Muscle layer of duodenum (tissue), 2 donors: ENCODE results near the gene ZNF76.

Experiments
- H3K27ac ChIP-seq: one replicate; pipeline ENCODE4 v1.7.0; 2013; ENCODE audit warnings: mild to moderate bottlenecking, low read length
- H3K27me3 ChIP-seq: one replicate; pipeline ENCODE4 v1.7.0; 2013; ENCODE audit warnings: low read depth, mild to moderate bottlenecking, control low read depth, low read length
- H3K36me3 ChIP-seq, 2 donors: one replicate each; pipeline ENCODE4 v1.7.0; 2013; ENCODE audit warnings: low read length in 2 of 2, control low read depth in 1 of 2, mild to moderate bottlenecking in 1 of 2; ENCODE audit not compliant: insufficient read depth in 2 of 2, control insufficient read depth in 1 of 2
- H3K4me1 ChIP-seq, 2 donors: one replicate each; pipeline ENCODE4 v1.7.0; 2013; ENCODE audit warnings: low read length in 2 of 2, mild to moderate bottlenecking in 2 of 2, control low read depth in 1 of 2, moderate library complexity in 1 of 2; ENCODE audit not compliant: insufficient read depth in 2 of 2, control insufficient read depth in 1 of 2
- H3K4me3 ChIP-seq, 2 donors: one replicate each; pipeline ENCODE4 v1.7.0; 2013; ENCODE audit warnings: low read length in 2 of 2, low read depth in 1 of 2, mild to moderate bottlenecking in 1 of 2
- H3K9me3 ChIP-seq, 2 donors: one replicate each; pipeline ENCODE4 v1.7.0; 2013; ENCODE audit warnings: low read length in 2 of 2, control low read depth in 1 of 2, mild to moderate bottlenecking in 1 of 2; ENCODE audit not compliant: control insufficient read depth in 1 of 2
- donor health status: healthy.

The ZNF76 gene

DNA sequence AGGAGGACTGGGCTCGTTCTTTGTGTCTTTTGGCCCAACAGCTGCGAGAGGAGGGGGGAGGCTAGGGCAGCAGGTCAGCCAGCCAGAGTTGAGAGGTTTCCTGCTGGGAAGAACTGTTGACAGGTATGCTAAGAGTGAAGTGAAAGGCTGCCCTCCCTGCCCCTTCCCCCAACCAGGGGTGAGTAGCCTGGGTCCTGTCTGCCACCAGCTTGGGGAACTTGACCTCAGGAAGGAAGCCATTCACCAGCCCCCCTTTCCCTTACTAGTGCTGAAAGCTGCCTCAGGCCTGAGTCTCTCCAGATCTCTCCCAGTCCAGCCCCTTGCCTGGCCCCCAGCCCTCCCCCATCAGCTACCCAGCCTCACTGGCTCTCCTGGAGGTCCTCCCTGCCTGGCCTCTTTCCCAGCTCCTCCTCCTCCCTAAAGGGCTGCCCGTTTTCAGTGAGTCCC, 20.7 kb upstream of the ZNF76 start:
- Histone ChIP-seq H3K27me3 (no peaks in the 10 kb centered on the region), H3K4me3 (no peak overlapping the region), H3K9me3 (no peaks in the 10 kb centered on the region), H3K4me1 (peaks cover 0 to 39% of the 10 kb centered on the region in 2 donors), H3K36me3 (peaks cover under 1 to 13% of the 10 kb centered on the region in 2 donors), H3K27ac (no peak overlapping the region)

DNA sequence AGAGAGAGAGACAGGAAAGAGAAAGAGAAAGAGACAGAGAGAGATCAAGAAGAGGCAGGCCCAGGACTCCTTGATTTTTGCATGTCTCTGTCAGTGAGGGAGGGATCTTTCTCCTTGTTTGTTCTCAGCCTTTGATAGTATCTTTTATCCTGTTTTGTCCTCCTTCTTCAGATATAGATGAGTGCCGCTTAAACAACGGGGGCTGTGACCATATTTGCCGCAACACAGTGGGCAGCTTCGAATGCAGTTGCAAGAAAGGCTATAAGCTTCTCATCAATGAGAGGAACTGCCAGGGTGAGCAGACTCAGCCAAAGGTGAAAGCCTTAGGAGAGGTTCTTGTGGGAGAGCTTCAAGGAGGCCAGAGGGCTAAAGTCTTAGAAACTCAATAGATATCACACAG, 20.0 kb upstream of the ZNF76 start:
- Histone ChIP-seq H3K4me1 (peaks cover 0 to 39% of the 10 kb centered on the region in 2 donors), H3K9me3 (no peaks in the 10 kb centered on the region), H3K36me3 (peaks cover 8 to 14% of the 10 kb centered on the region in 2 donors), H3K4me3 (no peak overlapping the region), H3K27ac (no peak overlapping the region), H3K27me3 (no peaks in the 10 kb centered on the region)

DNA sequence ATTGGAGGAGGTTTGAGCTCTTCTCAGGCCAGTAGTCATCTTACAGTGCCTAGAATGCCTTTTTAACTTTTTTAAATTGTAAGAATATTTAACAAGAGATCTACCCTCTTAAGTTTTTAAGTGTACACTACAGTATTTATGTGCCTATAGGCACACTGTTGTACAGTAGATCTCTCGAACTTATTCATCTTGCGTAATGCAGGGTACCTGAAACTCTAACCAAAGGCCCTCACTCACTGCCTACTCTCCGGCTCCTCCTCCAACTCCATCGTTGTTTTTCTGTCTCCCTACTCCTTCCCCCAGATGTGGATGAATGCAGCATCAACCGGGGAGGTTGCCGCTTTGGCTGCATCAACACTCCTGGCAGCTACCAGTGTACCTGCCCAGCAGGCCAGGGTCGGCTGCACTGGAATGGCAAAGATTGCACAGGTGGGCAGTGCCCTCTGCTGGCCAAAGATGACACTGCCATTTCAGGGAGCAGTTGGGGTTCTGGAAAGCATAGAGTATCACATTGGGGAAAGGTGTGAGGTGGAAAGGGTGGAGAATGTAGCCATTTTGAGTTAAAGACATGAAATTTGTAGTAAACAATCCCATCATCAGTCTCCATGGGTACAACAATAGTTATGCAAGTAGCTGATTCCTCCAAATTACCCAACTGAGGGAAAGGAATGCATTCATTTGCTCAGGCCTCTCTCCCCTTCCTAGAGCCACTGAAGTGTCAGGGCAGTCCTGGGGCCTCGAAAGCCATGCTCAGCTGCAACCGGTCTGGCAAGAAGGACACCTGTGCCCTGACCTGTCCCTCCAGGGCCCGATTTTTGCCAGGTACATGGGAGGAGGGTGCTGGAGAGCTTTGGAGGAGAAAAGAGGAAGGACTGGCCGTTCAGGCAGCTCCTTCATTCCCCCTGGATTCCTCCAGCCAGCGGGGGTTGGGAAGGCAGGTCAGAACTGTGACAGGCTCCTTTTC, 18.4 kb upstream of the ZNF76 start:
- no peaks in the 10 kb centered on the region for H3K9me3 ChIP-seq
- no peaks in the 10 kb centered on the region for H3K27me3 ChIP-seq
- H3K27ac ChIP-seq: no peak overlapping the region
- peaks cover 0 to 39% of the 10 kb centered on the region in 2 donors for H3K4me1 ChIP-seq
- peaks cover 8 to 23% of the 10 kb centered on the region in 2 donors for H3K36me3 ChIP-seq
- no peak overlapping the region for H3K4me3 ChIP-seq

DNA sequence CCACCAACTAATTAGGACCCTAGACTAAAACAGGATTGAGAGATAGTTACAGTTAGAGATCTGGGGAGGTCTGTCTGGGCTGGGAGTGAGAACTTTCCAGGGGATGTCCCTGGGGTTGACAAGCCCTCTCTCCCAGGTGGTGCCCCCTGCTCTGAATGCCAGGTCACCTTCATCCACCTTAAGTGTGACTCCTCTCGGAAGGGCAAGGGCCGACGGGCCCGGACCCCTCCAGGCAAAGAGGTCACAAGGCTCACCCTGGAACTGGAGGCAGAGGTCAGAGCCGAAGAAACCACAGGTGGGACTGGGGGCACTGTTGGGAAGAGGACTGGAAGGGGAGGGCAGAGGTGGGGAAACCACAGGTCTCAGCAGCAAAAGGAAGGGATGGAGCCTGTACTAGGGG, 17.0 kb upstream of the ZNF76 start:
- Histone ChIP-seq H3K27me3 (no peaks in the 10 kb centered on the region), H3K36me3 (peaks cover 8 to 26% of the 10 kb centered on the region in 2 donors), H3K27ac (no peak overlapping the region), H3K9me3 (no peaks in the 10 kb centered on the region), H3K4me3 (no peak overlapping the region), H3K4me1 (peaks cover 0 to 34% of the 10 kb centered on the region in 2 donors)

DNA sequence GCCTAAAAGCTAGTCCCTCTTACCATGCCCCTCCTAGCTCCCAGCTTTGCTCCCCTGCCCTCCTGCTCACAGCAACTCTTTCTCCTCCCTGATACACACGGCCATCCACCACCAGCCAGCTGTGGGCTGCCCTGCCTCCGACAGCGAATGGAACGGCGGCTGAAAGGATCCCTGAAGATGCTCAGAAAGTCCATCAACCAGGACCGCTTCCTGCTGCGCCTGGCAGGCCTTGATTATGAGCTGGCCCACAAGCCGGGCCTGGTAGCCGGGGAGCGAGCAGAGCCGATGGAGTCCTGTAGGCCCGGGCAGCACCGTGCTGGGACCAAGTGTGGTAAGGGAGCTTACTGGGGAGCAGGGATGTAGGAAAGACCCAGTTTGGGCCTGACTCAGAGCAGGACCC, 16.6 kb upstream of the ZNF76 start:
- no peaks in the 10 kb centered on the region for H3K9me3 ChIP-seq
- H3K4me3 ChIP-seq: no peak overlapping the region
- H3K36me3 ChIP-seq: peaks cover 8 to 26% of the 10 kb centered on the region in 2 donors
- H3K27me3 ChIP-seq: no peaks in the 10 kb centered on the region
- peaks cover 0 to 30% of the 10 kb centered on the region in 2 donors for H3K4me1 ChIP-seq
- no peak overlapping the region for H3K27ac ChIP-seq

DNA sequence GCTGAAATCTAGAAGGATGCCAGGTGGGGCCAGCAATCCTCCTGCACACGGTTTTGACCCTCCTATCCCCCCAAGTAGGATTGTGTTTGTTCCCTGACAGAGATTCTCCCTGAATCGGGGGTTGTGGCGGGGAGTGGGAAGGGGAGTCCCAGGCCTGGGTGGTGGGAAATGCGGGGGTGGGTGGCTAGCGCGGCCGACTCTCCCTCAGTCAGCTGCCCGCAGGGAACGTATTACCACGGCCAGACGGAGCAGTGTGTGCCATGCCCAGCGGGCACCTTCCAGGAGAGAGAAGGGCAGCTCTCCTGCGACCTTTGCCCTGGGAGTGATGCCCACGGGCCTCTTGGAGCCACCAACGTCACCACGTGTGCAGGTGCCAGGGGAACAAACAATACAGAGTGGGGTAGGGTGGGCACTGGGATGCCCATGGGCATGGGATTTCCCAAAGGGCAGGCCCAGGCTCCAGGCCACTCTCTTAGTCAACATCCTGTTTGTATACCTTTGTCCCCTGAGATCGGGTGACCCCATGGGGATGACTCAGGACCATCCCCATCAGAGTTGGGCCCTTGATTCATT, 16.1 kb upstream of the ZNF76 start:
- Histone ChIP-seq H3K27me3 (no peaks in the 10 kb centered on the region), H3K36me3 (peaks cover 8 to 26% of the 10 kb centered on the region in 2 donors), H3K9me3 (no peaks in the 10 kb centered on the region), H3K27ac (no peak overlapping the region), H3K4me1 (peaks cover 0 to 31% of the 10 kb centered on the region in 2 donors), H3K4me3 (no peak overlapping the region)

DNA sequence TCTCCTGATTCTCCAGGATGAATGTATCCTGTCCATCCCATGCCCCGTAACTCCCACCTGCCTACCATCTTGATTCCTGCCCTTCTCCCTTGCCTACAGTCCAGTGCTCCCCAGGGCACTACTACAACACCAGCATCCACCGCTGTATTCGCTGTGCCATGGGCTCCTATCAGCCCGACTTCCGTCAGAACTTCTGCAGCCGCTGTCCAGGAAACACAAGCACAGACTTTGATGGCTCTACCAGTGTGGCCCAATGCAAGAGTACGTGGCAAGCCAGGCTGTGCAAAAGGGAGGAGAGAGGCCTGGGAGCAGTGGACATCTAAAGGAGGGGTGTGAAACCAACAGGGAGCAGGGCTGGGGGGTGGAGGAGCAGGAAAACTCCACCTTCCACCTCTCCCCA, 15.0 kb upstream of the ZNF76 start:
- Histone ChIP-seq H3K27ac (no peak overlapping the region), H3K27me3 (no peaks in the 10 kb centered on the region), H3K4me1 (peaks cover 0 to 28% of the 10 kb centered on the region in 2 donors), H3K36me3 (peaks cover 8 to 26% of the 10 kb centered on the region in 2 donors), H3K9me3 (no peaks in the 10 kb centered on the region), H3K4me3 (no peak overlapping the region)

DNA sequence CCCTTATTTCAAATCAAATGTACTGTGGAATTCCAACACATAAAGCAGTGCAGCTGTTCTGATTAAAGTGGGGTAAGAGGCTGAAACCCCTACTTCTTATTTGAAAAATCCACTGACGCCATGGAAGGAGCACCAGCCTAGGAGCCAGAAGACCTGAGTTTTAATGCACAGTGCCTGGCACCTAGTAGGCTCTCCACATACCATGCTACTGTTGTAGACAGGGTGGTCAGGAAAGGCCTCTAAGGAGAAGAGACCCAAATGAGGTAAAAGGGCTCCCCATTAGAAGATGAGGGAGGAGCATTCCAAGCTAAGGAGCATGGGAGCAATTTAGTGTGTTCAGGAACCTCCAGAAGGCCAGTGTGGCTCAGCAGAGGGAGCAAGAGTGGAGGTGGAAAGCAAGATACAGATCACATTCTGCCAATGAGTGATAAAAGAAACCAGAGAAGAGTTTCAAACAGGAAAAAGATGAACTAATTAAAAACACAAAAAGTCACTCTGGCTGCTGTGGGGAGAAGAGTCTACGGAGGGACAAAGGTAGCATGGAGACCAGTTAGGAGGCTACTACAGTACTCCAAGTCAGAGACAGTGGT, 11.8 kb upstream of the ZNF76 start:
- H3K4me3 ChIP-seq: no peak overlapping the region
- no peak overlapping the region for H3K27ac ChIP-seq

DNA sequence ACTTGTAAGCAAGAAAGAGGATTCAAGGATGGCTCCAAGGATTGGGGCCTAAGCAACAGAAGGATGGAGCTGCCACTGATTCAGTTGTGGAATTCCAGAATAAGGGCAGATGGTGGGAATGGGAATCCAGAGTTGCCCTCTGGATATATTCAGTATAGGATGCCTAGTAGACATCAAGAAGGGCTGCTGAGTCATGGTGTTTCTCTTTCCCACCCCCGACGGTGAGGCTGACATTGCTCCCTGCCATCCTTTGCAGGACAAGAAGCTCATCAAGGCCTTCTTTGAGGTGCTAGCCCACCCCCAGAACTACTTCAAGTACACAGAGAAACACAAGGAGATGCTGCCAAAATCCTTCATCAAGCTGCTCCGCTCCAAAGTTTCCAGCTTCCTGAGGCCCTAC, 11.2 kb upstream of the ZNF76 start:
- no peak overlapping the region for H3K27ac ChIP-seq
- no peak overlapping the region for H3K4me3 ChIP-seq
- peaks cover 0 to 14% of the 10 kb centered on the region in 2 donors for H3K4me1 ChIP-seq
- H3K27me3 ChIP-seq: no peaks in the 10 kb centered on the region
- peaks cover 8 to 19% of the 10 kb centered on the region in 2 donors for H3K36me3 ChIP-seq
- no peaks in the 10 kb centered on the region for H3K9me3 ChIP-seq

More for the DNA sequence above, 11.8 kb upstream of the ZNF76 start:
- Histone ChIP-seq H3K4me1 (peaks cover 0 to 11% of the 10 kb centered on the region in 2 donors), H3K9me3 (no peaks in the 10 kb centered on the region), H3K36me3 (peaks cover 8 to 23% of the 10 kb centered on the region in 2 donors), H3K27me3 (no peaks in the 10 kb centered on the region)

DNA sequence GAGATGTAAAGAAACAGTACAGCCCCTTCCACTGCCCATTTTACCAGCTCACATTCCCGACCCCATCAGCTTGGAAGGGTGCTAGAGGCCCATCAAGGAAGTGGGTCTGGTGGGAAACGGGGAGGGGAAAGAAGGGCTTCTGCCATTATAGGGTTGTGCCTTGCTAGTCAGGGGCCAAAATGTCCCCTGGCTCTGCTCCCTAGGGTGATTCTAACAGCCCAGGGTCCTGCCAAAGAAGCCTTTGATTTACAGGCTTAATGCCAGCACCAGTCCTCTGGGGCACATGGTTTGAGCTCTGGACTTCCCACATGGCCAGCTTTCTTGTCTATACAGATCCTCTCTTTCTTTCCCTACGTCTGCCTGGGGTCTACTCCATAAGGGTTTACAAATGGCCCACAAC, 10.6 kb upstream of the ZNF76 start:
- Histone ChIP-seq H3K27ac (no peak overlapping the region), H3K36me3 (peaks cover 7 to 19% of the 10 kb centered on the region in 2 donors), H3K9me3 (no peaks in the 10 kb centered on the region), H3K4me1 (peaks cover 0 to 14% of the 10 kb centered on the region in 2 donors), H3K4me3 (no peak overlapping the region), H3K27me3 (no peaks in the 10 kb centered on the region)

DNA sequence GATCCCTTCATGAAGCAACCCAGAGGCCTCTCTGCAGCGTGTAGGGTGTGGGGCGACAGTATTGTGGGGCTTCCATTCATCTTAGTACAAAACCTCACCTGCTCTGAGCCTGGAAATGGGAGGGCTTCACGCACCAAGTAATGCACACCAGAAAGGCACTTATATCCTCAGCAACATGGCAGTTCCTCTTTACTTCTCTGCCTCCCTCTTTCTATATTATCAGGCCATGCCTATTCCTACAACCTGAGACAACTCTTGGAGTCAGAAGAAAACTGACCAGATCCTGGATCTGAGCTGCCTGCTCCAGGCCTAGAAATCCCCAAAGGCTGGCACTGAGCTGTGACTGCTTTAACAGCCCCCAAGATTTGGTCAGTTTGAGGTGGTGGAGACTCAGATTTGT, 7.6 kb upstream of the ZNF76 start:
- Histone ChIP-seq H3K27me3 (no peaks in the 10 kb centered on the region), H3K27ac (no peak overlapping the region), H3K4me1 (peaks cover 0 to 18% of the 10 kb centered on the region in 2 donors), H3K36me3 (no peaks in the 10 kb centered on the region), H3K4me3 (no peak overlapping the region), H3K9me3 (no peaks in the 10 kb centered on the region)
